Measurements from ENCODE around the gene FIGN. TPM values are rescaled to one million over a fixed set of nuclear protein-coding genes. Genes with fewer than 3 reads are reported as not detected.

FIGN gene
- total RNA-seq, 2 experiments from 2014 or later = not detected

GRCh38 chr2:163662141-163662780 lies 73.5 kb downstream of the FIGN start:
- ChIA-PET CTCF (no interaction called here), POLR2A (no interaction called here)
- Mint-ChIP-seq H3K27ac (no peak overlapping the region), H3K36me3 (ENCODE audit: low read depth) (no peaks in the 10 kb centered on the region), H3K4me1 (no peaks in the 10 kb centered on the region), H3K9me3 (no peaks in the 10 kb centered on the region), H3K4me3 (no peak overlapping the region), H3K27me3 (no peaks in the 10 kb centered on the region)
- DNase-seq = no peak

DNA sequence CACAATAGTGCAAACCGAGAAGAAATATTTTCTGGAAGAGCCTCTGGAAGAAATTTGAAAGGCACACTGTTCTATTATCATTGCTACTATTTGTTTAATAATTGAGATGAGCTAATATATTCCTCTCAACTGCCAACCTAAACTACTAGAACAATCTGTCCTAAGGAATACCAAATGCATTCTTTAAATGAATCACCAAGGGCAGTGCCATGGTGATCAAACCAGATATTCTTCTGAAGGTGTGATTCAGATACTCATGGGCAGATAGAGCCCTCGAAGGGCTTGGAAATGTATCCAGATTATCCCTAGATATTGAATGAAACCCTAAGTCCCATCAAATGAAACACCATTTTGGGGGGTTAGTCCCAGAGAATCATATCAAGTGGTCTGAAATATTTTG lies 76.6 kb downstream of the FIGN start:
- no peaks in the 10 kb centered on the region for H3K9me3 Mint-ChIP-seq
- no peaks in the 10 kb centered on the region for H3K27me3 Mint-ChIP-seq
- no peak overlapping the region for H3K4me3 Mint-ChIP-seq
- no peaks in the 10 kb centered on the region for H3K4me1 Mint-ChIP-seq
- no peak overlapping the region for H3K27ac Mint-ChIP-seq
- no peak for DNase-seq
- POLR2A ChIA-PET = no interaction called here
- H3K36me3 Mint-ChIP-seq (ENCODE audit: low read depth) = no peaks in the 10 kb centered on the region
- CTCF ChIA-PET = no interaction called here

DNA sequence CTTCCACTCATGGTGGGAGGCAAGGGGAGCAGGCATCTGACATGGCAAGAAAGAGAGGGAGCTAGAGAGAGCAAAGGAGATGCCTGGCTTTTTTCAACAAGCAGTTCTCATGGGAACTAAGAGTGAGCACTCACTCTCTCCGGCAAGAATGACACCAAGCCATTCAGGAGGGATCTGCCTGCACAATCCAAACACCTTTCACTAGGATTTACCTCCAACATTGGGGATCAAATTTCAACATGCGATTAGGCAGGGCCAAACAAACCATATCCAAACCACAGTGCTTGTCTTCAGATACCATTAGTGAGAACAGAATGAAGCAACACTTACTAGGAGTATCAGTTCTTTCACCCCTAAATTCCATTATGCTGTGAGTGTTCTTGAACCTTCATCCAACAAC lies 77.3 kb downstream of the FIGN start:
- H3K27ac Mint-ChIP-seq = no peak overlapping the region
- H3K9me3 Mint-ChIP-seq = no peaks in the 10 kb centered on the region
- no peaks in the 10 kb centered on the region for H3K27me3 Mint-ChIP-seq
- H3K4me1 Mint-ChIP-seq = no peaks in the 10 kb centered on the region
- no peak for DNase-seq
- no peaks in the 10 kb centered on the region for H3K36me3 Mint-ChIP-seq (ENCODE audit: low read depth)
- ChIA-PET CTCF (no interaction called here), POLR2A (no interaction called here)
- H3K4me3 Mint-ChIP-seq = no peak overlapping the region

DNA sequence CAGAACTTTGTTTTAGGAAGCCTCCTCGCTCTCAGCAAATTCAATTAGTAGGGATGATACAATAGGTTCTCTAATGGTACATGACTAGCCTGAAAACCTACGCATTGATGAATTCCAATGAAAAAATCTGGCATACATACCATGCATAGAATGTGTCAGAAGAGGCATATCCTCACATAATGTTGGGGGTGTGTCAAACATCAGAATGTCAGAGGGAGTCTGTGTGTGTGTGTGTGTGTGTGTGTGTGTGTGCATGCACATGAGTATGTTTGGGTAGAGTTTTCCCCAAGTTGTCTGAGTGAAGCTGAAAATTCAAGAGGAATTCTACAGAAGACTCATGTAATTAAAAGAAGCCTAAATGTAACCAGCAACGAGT lies 78.5 kb downstream of the FIGN start:
- Mint-ChIP-seq H3K36me3 (ENCODE audit: low read depth) (no peaks in the 10 kb centered on the region), H3K4me3 (no peak overlapping the region), H3K27ac (no peak overlapping the region), H3K9me3 (no peaks in the 10 kb centered on the region), H3K27me3 (no peaks in the 10 kb centered on the region), H3K4me1 (no peaks in the 10 kb centered on the region)
- ChIA-PET POLR2A (no interaction called here), CTCF (no interaction called here)
- no peak for DNase-seq

- no peaks in the 10 kb centered on the region for H3K4me1 Mint-ChIP-seq
- ChIA-PET POLR2A (no interaction called here), CTCF (no interaction called here)
- H3K4me3 Mint-ChIP-seq = no peak overlapping the region
- H3K9me3 Mint-ChIP-seq = no peaks in the 10 kb centered on the region
- H3K27me3 Mint-ChIP-seq = no peaks in the 10 kb centered on the region
- no peaks in the 10 kb centered on the region for H3K36me3 Mint-ChIP-seq (ENCODE audit: low read depth)
- no peak for DNase-seq
- H3K27ac Mint-ChIP-seq = no peak overlapping the region
Measured at GRCh38 chr2:163656622-163657280, 79.1 kb downstream of the FIGN start.

DNA sequence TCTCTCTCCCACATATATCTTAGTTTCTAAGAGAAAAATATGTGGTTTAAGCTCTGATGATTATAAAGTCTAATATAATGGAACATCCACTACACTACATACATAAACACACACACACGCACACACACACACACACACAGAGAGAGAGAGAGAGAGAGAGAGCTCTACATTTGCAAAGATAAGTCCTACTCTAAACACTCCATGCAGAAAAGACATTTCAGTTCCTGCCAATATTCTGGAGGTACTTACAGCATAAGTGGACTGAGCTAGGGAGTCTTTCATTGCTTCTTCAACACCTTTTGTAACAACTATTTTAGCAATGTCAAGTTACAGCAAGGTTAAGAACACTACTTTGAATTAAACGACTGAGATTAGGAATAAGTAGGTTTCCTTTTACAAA lies 80.1 kb downstream of the FIGN start:
- Mint-ChIP-seq H3K9me3 (no peaks in the 10 kb centered on the region), H3K27me3 (no peaks in the 10 kb centered on the region), H3K36me3 (ENCODE audit: low read depth) (no peaks in the 10 kb centered on the region), H3K4me1 (no peaks in the 10 kb centered on the region), H3K27ac (no peak overlapping the region), H3K4me3 (no peak overlapping the region)
- no peak for DNase-seq
- POLR2A ChIA-PET = no interaction called here
- CTCF ChIA-PET = no interaction called here

DNA sequence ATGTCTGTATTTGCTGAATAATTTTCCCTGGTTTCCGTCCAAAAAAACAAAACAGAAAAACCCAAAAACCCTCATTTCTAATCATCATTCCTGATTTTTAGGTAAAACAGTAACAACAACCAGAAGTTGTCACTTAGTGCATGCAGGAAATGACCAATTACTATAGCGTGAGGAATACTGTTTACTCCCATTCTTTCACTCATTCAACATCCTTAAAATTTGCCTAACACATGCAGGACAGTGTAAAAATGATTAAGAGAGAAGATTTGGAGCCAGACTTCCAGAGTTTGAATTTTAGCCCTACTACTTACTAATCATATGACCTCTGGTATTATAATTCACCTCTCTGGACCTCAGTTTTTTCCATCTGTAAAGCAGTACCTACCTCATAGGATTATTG lies 83.1 kb downstream of the FIGN start:
- H3K36me3 Mint-ChIP-seq (ENCODE audit: low read depth) = no peaks in the 10 kb centered on the region
- H3K9me3 Mint-ChIP-seq = no peaks in the 10 kb centered on the region
- ChIA-PET POLR2A (no interaction called here), CTCF (no interaction called here)
- DNase-seq = no peak
- H3K4me1 Mint-ChIP-seq = no peaks in the 10 kb centered on the region
- no peak overlapping the region for H3K4me3 Mint-ChIP-seq
- no peaks in the 10 kb centered on the region for H3K27me3 Mint-ChIP-seq
- no peak overlapping the region for H3K27ac Mint-ChIP-seq

DNA sequence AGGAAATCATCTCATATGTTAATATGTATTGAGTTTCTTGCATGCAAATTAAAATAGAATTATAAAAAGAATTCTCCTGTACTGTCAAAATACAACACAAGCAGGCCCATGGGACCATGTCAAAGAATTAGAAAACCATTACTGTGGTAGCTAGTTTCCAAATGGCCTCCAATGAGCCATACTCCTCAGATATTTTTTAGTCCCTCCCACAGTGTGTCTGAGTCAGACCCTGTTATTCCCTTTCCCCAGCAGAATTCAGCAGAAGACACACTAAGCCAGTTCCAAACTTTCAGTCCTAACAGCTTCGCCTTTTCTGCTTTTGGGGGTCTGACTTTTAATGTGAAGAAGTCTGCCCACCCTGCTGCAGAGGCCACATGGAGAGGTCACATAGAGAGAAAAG lies 86.7 kb downstream of the FIGN start:
- CTCF ChIA-PET = no interaction called here
- no peaks in the 10 kb centered on the region for H3K36me3 Mint-ChIP-seq (ENCODE audit: low read depth)
- no peak for DNase-seq
- no peaks in the 10 kb centered on the region for H3K9me3 Mint-ChIP-seq
- no peaks in the 10 kb centered on the region for H3K4me1 Mint-ChIP-seq
- POLR2A ChIA-PET = no interaction called here
- H3K27ac Mint-ChIP-seq = no peak overlapping the region
- H3K4me3 Mint-ChIP-seq = no peak overlapping the region
- peaks cover 2% of the 10 kb centered on the region for H3K27me3 Mint-ChIP-seq

DNA sequence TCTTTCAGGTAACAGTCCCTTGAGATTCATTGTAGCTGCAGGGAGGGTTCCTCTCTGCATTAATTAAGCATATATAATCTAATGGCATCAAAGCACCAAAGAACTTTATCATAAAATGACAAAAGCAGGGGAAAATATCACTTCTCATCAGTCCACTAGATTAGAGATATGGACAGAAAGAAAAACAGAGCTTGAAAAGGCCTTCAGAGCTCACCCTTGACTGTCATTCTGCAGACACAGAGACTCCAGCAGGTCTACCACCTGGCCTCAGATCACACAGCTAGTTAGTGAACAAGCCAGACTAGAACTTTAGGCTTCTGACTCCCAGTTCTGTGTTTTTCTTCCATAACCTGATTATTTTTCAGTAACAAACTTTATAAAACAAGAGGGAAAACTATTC lies 88.5 kb downstream of the FIGN start:
- Mint-ChIP-seq H3K27ac (no peak overlapping the region), H3K4me1 (no peaks in the 10 kb centered on the region), H3K36me3 (ENCODE audit: low read depth) (no peaks in the 10 kb centered on the region), H3K4me3 (no peak overlapping the region), H3K9me3 (no peaks in the 10 kb centered on the region), H3K27me3 (peaks cover 2% of the 10 kb centered on the region)
- DNase-seq = no peak
- CTCF ChIA-PET = no interaction called here
- POLR2A ChIA-PET = no interaction called here

DNA sequence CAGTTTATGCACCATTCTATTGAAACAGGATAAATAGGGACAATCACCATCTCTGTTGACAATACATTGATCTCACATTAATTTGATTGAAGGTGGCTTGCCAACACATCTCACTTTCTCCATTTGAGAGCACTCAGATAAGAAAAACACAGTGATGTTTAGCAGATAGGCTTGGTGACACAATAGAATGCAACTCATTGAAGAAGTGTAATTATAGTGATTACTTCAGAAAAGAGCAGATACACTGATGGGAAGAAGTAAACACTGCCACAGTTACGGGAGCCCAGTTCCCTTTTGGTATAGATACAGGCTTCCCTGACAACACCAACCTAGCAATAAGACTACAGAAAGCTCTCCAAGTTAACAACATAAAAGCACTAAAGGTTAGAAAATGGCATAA lies 89.1 kb downstream of the FIGN start:
- no peak overlapping the region for H3K4me3 Mint-ChIP-seq
- H3K9me3 Mint-ChIP-seq = no peaks in the 10 kb centered on the region
- ChIA-PET POLR2A (no interaction called here), CTCF (no interaction called here)
- no peak overlapping the region for H3K27ac Mint-ChIP-seq
- DNase-seq = no peak
- H3K27me3 Mint-ChIP-seq = peaks cover 2% of the 10 kb centered on the region
- H3K36me3 Mint-ChIP-seq (ENCODE audit: low read depth) = no peaks in the 10 kb centered on the region
- H3K4me1 Mint-ChIP-seq = no peaks in the 10 kb centered on the region

DNA sequence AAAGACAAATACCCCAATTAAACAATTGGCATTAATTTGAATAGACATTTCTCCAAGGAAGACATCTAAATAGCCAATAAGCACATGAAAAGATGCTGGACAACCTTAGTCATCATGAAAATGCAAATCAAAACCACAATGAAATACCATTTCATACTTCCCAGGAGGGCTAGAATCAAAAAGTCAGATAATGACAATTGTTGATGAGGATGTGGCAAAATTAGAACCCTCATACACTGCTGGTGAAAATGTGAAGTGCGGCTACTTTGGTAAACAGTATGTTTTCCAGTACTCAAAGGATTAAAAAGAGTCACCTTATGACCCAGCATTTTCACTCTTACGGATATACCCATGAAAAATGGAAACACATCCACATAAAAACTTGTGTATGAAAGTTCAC lies 91.6 kb downstream of the FIGN start:
- Mint-ChIP-seq H3K4me3 (no peak overlapping the region), H3K27me3 (peaks cover 2% of the 10 kb centered on the region), H3K27ac (no peak overlapping the region), H3K36me3 (ENCODE audit: low read depth) (no peaks in the 10 kb centered on the region), H3K4me1 (no peaks in the 10 kb centered on the region), H3K9me3 (no peaks in the 10 kb centered on the region)
- DNase-seq = no peak
- ChIA-PET CTCF (no interaction called here), POLR2A (no interaction called here)

DNA sequence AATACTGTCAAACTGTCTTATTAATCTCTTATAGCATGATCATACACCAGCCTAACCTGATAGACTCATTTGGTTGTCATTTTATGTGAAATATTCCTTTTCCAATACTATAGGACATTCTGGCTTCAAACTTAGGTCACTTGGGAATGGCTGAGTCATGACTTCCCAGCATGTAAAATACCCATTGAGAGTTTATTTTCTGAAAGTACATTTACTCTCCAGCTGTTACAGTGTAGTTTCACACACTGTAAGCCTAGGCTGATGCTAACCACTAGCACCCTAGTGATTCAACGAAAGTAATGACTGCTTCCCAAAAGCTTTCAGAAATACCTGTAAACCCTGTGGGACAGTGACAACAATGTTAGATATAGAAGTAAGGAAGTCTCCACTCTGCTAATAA lies 93.8 kb downstream of the FIGN start:
- H3K36me3 Mint-ChIP-seq (ENCODE audit: low read depth) = no peaks in the 10 kb centered on the region
- POLR2A ChIA-PET = no interaction called here

GRCh38 chr2:163640542-163641193 lies 95.1 kb downstream of the FIGN start:
- Mint-ChIP-seq H3K9me3 (no peaks in the 10 kb centered on the region), H3K4me3 (no peak overlapping the region), H3K27me3 (peaks cover 2% of the 10 kb centered on the region), H3K36me3 (ENCODE audit: low read depth) (no peaks in the 10 kb centered on the region), H3K27ac (no peak overlapping the region), H3K4me1 (no peaks in the 10 kb centered on the region)
- POLR2A ChIA-PET = no interaction called here
- CTCF ChIA-PET = no interaction called here
- DNase-seq = no peak

More for the DNA sequence above, 93.8 kb downstream of the FIGN start:
- CTCF ChIA-PET = no interaction called here
- H3K9me3 Mint-ChIP-seq = no peaks in the 10 kb centered on the region
- peaks cover 2% of the 10 kb centered on the region for H3K27me3 Mint-ChIP-seq
- no peaks in the 10 kb centered on the region for H3K4me1 Mint-ChIP-seq
- no peak overlapping the region for H3K27ac Mint-ChIP-seq
- no peak for DNase-seq
- no peak overlapping the region for H3K4me3 Mint-ChIP-seq

- H3K27me3 Mint-ChIP-seq = no peaks in the 10 kb centered on the region
- ChIA-PET POLR2A (no interaction called here), CTCF (interaction anchor here (0.6 kb wide), 1 partner anchor 423 kb away, joined by 3 read pairs; no protein-coding TSS in a partner anchor)
- H3K9me3 Mint-ChIP-seq = no peaks in the 10 kb centered on the region
- no peak for DNase-seq
- no peaks in the 10 kb centered on the region for H3K36me3 Mint-ChIP-seq (ENCODE audit: low read depth)
- no peak overlapping the region for H3K27ac Mint-ChIP-seq
- no peak overlapping the region for H3K4me3 Mint-ChIP-seq
- no peaks in the 10 kb centered on the region for H3K4me1 Mint-ChIP-seq
Measured at GRCh38 chr2:163637871-163638270, 97.9 kb downstream of the FIGN start.
